ENCODE measurements around the gene STPG3. TPM values are rescaled to one million over a fixed set of nuclear protein-coding genes. Genes with fewer than 3 reads are reported as not detected.

STPG3 gene
- total and polyA plus RNA-seq, 9 of the 15 experiments (the other 6 are each of a cell fraction or from before 2014, with no cell fraction given), result not detected

GRCh38 chr9:137276473-137277328 lies 25.6 kb downstream of the STPG3 start (continued):
- TF ChIP-seq BCLAF1 (IDR thresholded peaks at IDR 0.05; ENCODE audit: borderline replicate concordance in 1 of 2, control insufficient read depth in 1 of 2, low read depth in 2 of 2, low read length in 1 of 2) (0 out of 4 replicates have a peak, but pooled peaks of 1 of the 2 experiments have one; percentile 25), ZNF507 (tag; conservative IDR thresholded peaks at IDR 0.05) (no peak), TCF7L2 (IDR thresholded peaks at IDR 0.05; ENCODE audit: low read depth, low read length) (no peak), MXI1 (IDR thresholded peaks at IDR 0.05; ENCODE audit: low read depth, low read length) (peak; percentile 49; the same call in 1 of the 2 replicates), SNAPC5 (CRISPR knock-in tag; IDR thresholded peaks at IDR 0.05) (no peak), FOXP4 (CRISPR knock-in tag; IDR thresholded peaks at IDR 0.05; ENCODE audit: borderline replicate concordance) (no peak), SREBF2 (CRISPR knock-in tag; IDR thresholded peaks at IDR 0.05) (no peak), MEF2A (IDR thresholded peaks at IDR 0.05; ENCODE audit: control insufficient read depth, low read depth, low read length) (peak; percentile 70), NFIX (CRISPR knock-in tag; IDR thresholded peaks at IDR 0.05; ENCODE audit: low read depth) (no peak), ZNF146 (CRISPR knock-in tag; IDR thresholded peaks at IDR 0.05; ENCODE audit: unreplicated experiment) (no peak), ELF1 (tag; IDR thresholded peaks at IDR 0.05) (no peak), CREB1 (IDR thresholded peaks at IDR 0.05) (no peak; the same call in 1 of the 2 replicates), CREB1 (CRISPR knock-in tag; IDR thresholded peaks at IDR 0.05) (no peak), RAD21 (CRISPR knock-in tag; conservative IDR thresholded peaks at IDR 0.05 in 1 of 2, IDR thresholded peaks at IDR 0.05 in 1 of 2) (0 out of 4 replicates have a peak, but pooled peaks of 1 of the 2 experiments have one; percentile 4), IFI16 (CRISPR knock-in tag; IDR thresholded peaks at IDR 0.05) (no peak), TRIM25 (IDR thresholded peaks at IDR 0.05; ENCODE audit: borderline replicate concordance) (no peak), ZSCAN29 (IDR thresholded peaks at IDR 0.05) (no peak), SMAD2 (IDR thresholded peaks at IDR 0.05; ENCODE audit: low read depth, low read length) (no peak), ZNF589 (CRISPR knock-in tag; IDR thresholded peaks at IDR 0.05; ENCODE audit: low read depth) (no peak)
